ENCODE measurements around the gene YRDC. TPM values are rescaled to one million over a fixed set of nuclear protein-coding genes. Genes with fewer than 3 reads are reported as not detected.

Gene YRDC
- total RNA-seq, 1 donor from 2014 or later, result 12.9 TPM

- peaks cover 73% of the 10 kb centered on the region for H3K27me3 Mint-ChIP-seq (ENCODE audit: insufficient read depth, low read depth)
- H3K4me3 ChIP-seq, result no peak overlapping the region
- H3K9me3 Mint-ChIP-seq, result peaks cover 3% of the 10 kb centered on the region
- no peak overlapping the region for H2AFZ ChIP-seq (replicated peaks)
- H3F3A ChIP-seq (ENCODE audit: low read depth), result peaks cover 5% of the 10 kb centered on the region
- peak overlapping the region; percentile 71 for H3K4me3 Mint-ChIP-seq
- H3K9ac ChIP-seq, result no peak overlapping the region
- H3K36me3 Mint-ChIP-seq, result no peaks in the 10 kb centered on the region
- DNase-seq (ENCODE audit: low spot score), result no peak
- no peak overlapping the region for H3K27ac Mint-ChIP-seq
- H3K4me2 ChIP-seq, result no peak overlapping the region
- H4K20me1 ChIP-seq (ENCODE audit: low read depth), result peaks cover 41% of the 10 kb centered on the region
- peaks cover 8% of the 10 kb centered on the region for H3K4me1 ChIP-seq
- peaks cover 100% of the 10 kb centered on the region for H3K27me3 ChIP-seq
- no peaks in the 10 kb centered on the region for H3K9me3 ChIP-seq (ENCODE audit: low read depth)
- H3K27ac ChIP-seq, result no peak overlapping the region
- no peaks in the 10 kb centered on the region for H3K36me3 ChIP-seq
- H3K79me2 ChIP-seq (ENCODE audit: low read depth), result no peaks in the 10 kb centered on the region
- TF ChIP-seq CTCF (IDR thresholded peaks at IDR 0.05) (no peak), EZH2 (IDR thresholded peaks at IDR 0.05) (peak; percentile 44), EZH2phosphoT487 (IDR thresholded peaks at IDR 0.05) (no peak)
- H3K4me1 Mint-ChIP-seq, result peaks cover 16% of the 10 kb centered on the region
Measured at GRCh38 chr1:37763791-37764413, 44.1 kb downstream of the YRDC start.

DNA sequence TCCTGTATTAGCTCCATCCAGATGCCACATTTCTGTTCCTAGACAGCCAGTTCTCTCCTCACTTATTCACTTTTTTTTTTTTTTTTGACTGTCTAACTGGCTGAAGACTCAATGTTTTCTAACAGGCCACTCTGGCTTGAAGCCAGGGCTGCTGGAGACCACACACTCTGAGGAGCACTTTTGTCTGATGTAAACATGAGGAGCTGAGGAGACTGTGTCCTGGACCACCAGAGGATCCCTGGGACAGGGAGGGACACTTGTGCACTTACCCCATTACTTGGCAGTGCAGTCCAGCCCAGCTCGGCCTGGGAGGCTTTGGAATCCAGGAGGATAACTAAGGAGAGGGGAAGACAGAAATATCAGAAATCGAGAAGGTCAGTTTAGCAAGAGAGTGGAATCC lies 45.5 kb downstream of the YRDC start:
- DNase-seq (ENCODE audit: low spot score), result no peak
- Mint-ChIP-seq H3K4me3 (no peak overlapping the region), H3K27me3 (ENCODE audit: insufficient read depth, low read depth) (peaks cover 59% of the 10 kb centered on the region)

DNA sequence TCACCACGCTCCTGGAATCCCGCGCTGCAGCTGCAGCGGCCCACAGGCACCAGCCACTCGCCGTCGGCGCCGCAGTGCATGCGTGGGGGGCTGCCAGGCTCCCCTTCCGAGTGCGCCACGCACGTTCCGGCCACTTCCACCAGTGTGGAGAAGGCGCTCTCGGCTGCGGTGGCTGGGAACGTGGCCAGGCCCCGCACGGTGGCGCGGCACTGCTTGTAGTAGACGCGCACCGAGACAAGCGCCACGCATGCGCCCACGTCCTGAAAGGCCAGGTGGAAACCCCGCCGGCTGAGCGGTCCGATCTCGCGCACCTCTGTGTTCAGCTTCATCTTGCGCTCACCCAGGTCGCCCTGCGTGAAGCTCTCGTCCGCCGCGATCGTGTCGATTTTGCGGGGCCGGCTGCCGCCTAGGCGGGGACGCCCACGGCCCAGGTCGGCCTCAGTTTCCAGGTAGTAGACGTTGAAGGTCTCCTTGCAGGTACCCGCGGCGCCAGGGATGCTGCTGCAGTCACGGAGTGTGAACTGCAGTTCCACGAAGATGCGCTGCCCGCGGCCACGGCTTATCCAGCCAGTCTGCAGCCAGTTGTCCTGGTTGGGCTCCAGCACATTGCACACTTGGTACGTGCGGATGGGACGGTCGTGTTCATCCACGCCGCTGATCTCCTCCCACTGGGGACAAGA lies 46.5 kb downstream of the YRDC start:
- peaks cover 52% of the 10 kb centered on the region for H3K27me3 Mint-ChIP-seq (ENCODE audit: insufficient read depth, low read depth)
- H3K27ac Mint-ChIP-seq, result no peak overlapping the region
- H3K27me3 ChIP-seq, result peaks cover 100% of the 10 kb centered on the region

More for the DNA sequence above, 45.5 kb downstream of the YRDC start:
- Histone ChIP-seq H2AFZ (replicated peaks) (no peak overlapping the region), H3K4me2 (no peak overlapping the region), H3K27me3 (peaks cover 100% of the 10 kb centered on the region), H3K4me3 (no peak overlapping the region), H3K36me3 (no peaks in the 10 kb centered on the region), H3K27ac (no peak overlapping the region), H3K79me2 (ENCODE audit: low read depth) (no peaks in the 10 kb centered on the region), H3K9ac (no peak overlapping the region), H3K4me1 (peaks cover 8% of the 10 kb centered on the region), H3K9me3 (ENCODE audit: low read depth) (no peaks in the 10 kb centered on the region), H4K20me1 (ENCODE audit: low read depth) (peaks cover 41% of the 10 kb centered on the region), H3F3A (ENCODE audit: low read depth) (peaks cover 5% of the 10 kb centered on the region)
- TF ChIP-seq EZH2phosphoT487 (IDR thresholded peaks at IDR 0.05) (no peak), EZH2 (IDR thresholded peaks at IDR 0.05) (no peak), CTCF (IDR thresholded peaks at IDR 0.05) (no peak)
- H3K4me1 Mint-ChIP-seq, result peaks cover 16% of the 10 kb centered on the region
- peaks cover 3% of the 10 kb centered on the region for H3K9me3 Mint-ChIP-seq
- H3K27ac Mint-ChIP-seq, result no peak overlapping the region
- no peaks in the 10 kb centered on the region for H3K36me3 Mint-ChIP-seq

More for the DNA sequence above, 46.5 kb downstream of the YRDC start:
- Mint-ChIP-seq H3K36me3 (no peaks in the 10 kb centered on the region), H3K4me3 (no peak overlapping the region), H3K4me1 (peaks cover 16% of the 10 kb centered on the region), H3K9me3 (peaks cover 3% of the 10 kb centered on the region)
- Histone ChIP-seq H3K9ac (no peak overlapping the region), H3K27ac (no peak overlapping the region), H3K36me3 (no peaks in the 10 kb centered on the region), H3K4me2 (no peak overlapping the region), H4K20me1 (ENCODE audit: low read depth) (peaks cover 41% of the 10 kb centered on the region), H3K79me2 (ENCODE audit: low read depth) (no peaks in the 10 kb centered on the region), H3K4me1 (peaks cover 8% of the 10 kb centered on the region), H3F3A (ENCODE audit: low read depth) (peaks cover 5% of the 10 kb centered on the region), H3K9me3 (ENCODE audit: low read depth) (no peaks in the 10 kb centered on the region), H3K4me3 (no peak overlapping the region), H2AFZ (replicated peaks) (no peak overlapping the region)
- DNase-seq (ENCODE audit: low spot score), result no peak
- TF ChIP-seq EZH2 (IDR thresholded peaks at IDR 0.05), result no peak
- no peak for TF ChIP-seq CTCF (IDR thresholded peaks at IDR 0.05)
- TF ChIP-seq EZH2phosphoT487 (IDR thresholded peaks at IDR 0.05), result no peak
